T-helper 2 cell (primary cell): ENCODE data around the gene MALRD1.

Experiments used
- DNase-seq, 5 experiments: peaks; one replicate each; pipeline versions ENCODE4 v3.0.0 to v3.0.0-alpha.2; 2012 to 2022

Gene MALRD1

GRCh38 chr10:19111501-19112267 is 63.1 kb downstream of the MALRD1 start:
- DNase-seq = no peak

GRCh38 chr10:19117438-19117837 is 68.8 kb downstream of the MALRD1 start:
- DNase-seq = no peak

DNA sequence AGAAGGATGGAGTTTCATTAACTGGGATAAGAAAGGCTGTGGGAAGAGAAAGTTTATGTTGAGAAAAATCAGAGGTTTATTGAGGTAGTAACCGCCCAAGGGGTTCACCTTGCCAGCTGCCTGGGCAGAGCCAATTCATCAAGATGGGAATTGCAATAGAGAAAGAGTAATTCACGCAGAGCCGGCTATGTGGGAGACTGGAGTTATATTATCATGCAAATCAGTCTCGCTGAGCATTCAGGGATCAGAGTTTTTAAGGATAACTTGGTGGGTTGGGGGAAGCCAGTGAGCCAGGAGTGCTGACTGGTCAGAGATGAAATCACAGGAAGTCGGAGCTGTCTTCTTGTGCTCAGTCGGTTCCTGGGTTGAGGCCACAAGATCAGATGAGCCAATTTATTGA is 70.6 kb downstream of the MALRD1 start:
- DNase-seq = no peak

DNA sequence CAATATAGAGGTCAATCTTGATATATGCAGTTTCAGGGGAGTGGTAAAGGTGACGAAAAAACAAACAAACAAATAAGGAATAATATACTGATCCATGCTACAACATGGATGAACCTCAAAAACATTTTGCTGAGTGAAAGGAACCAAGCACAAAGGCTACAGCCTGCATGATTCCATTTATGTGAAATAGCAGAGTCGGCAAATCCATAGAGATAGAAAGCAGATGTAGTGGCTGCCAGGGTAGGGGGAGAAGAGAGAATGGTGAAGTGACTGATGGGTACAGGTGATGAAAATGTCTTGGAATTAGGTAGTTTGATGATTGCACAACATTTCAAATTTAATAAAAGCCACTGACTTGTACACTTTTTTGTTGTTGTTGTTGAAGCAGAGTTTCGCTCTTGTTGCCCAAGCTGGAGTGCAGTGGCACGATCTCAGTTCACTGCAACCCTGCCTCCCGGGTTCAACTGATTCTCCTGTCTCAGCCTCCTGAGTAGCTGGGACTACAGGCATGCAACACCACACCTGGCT is 71.8 kb downstream of the MALRD1 start:
- no peak for DNase-seq

DNA sequence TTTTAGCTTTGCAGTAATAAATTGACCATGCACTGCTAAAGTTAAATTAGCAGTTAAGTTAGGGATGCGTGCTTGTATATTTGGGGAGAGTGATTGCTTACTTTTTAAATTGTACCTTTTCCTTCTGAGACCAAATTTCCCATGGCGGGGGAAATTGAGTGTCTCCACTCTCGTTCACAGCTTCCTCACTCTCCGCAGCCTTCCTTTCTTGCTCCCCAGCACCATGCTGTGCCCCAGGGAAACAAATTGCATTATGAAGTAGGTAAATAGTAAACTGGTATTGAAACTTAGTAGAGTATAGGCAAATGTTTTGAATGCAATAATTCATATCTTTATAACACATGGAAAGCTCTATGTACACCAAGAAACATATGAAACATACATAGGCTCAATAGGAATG is 85.4 kb downstream of the MALRD1 start:
- no peak for DNase-seq

- DNase-seq = no peak
Measured at GRCh38 chr10:19142967-19143366, 94.4 kb downstream of the MALRD1 start.

DNA sequence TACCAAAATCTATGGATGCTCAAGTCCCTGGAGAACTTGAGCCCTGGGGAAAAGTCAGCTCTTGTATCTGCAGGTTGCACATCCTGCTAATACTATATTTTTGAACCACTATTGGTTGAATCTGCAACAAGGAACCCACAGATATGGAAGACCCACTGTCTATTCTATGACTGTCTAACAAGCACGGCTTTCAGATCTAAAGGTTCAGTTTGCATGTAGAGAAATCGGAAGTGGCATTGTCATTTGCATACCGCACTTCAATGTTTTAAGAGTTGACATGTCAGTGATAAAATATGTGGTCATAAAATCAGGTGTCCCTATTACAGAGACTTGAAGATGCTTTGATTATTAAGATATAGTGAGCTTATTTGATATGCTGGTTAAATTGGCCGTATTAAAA is 95.6 kb downstream of the MALRD1 start:
- DNase-seq = no peak

DNA sequence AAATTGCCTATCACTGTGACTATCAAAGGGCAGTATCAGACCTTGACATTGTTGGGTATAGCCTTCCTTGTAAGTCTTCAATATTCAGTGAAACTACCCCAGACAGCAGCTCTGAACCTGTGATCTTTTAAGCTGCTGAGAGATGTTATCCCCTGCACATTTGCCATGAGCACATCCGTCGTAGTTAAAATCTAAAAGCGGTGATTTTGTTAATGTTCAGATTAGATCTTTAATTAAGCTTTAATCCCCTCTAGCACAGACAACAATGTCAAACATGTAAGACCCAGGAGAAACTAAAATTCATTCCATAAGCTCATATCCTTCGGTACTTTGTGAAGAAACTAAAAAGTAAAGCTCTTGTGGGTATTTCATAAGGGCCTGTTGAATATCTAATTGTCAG is 105.8 kb downstream of the MALRD1 start:
- DNase-seq = no peak

DNA sequence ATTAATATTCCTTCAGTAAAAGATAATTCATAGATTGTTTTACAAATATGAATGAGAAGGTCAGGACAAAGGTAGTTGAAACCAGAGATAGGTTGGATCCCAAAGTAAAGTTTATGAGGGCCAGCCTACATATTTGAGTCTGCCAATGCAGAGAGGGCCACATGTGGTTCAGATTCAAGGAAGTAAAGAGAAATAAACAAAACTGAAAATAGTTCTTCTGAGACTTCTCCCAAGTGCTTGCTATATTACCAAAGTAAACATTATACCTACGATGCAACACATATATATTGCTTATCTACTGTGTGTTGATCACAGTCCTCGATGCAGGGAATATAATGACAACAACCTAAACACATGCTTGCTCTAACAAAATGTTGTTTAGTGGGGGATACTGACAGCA is 109.8 kb downstream of the MALRD1 start:
- DNase-seq = no peak

DNA sequence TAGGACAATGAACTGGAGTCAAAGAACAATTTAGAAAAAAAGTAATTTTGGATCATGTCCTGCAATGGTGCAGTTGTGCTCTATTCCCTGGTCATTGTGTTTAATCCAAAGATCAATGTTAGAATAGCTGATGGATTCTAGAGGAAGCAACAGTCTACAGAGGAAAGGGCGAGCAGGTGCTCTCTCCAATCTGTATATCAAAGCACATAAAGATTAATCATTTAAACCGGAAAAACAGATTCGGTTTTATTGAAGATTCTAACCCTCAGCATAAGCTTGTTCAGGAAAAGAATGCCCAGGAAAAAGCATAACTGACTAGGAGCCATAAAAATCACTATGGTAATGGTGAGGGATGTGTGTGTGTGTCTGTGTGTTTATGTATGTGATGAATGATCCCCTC is 110.3 kb downstream of the MALRD1 start:
- no peak for DNase-seq

DNA sequence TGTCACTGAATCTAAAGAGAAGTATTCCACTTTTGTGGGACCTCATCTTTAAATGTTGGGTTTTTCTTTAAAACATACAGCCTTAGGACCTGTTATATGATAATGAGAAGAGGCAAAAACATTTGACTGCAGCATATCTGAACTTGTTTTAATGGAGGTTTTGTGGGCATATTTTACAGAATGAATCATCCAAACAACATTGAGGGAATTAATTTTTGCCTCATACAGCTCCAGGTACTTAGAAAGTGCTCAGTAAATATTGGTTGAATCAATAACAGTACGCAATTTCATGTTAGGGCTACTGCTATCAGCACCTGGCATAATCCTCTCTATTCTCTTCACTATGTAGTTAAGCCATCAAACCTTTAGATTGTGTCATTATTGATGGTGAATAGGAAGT is 115.9 kb downstream of the MALRD1 start:
- no peak for DNase-seq

DNA sequence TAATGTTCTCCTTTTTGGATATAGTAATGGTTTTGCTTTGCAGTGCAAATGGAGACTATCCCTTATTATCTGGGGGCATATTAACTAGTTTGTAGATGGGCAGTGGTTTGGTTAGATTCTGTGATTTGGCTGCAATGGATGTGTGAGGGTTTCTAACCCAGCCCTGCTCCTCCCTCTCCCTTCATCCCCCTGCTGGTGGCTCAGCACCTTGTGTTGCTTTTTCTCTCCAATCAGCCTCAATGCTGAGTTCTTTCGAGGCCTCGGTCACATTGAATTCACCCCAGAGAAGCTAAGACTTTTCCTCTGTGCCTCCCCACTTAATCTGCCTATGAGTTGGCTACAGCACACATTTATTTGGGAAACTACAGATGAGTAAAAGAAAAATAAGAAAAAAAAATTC is 120.0 kb downstream of the MALRD1 start:
- DNase-seq = no peak

GRCh38 chr10:19169041-19169440 is 120.4 kb downstream of the MALRD1 start:
- DNase-seq = no peak

DNA sequence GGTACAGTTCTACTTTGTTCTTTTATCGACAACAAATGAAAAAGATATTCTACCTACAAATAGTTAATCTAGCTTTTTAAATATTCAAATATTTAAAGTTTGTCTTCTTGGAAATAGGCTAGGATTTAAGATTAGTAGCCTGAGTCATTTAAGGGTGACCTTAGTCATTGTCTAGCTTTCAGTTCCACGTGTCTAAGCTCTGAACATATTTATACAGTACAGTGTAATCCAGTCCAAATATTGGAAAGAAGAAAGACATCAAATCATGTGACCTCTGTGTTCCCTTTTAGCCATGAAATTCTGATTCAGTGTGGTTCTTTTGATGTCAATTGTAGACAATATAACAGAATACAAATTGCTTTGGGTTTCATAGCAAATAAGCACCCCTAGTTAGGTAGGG is 121.1 kb downstream of the MALRD1 start:
- DNase-seq = no peak

DNA sequence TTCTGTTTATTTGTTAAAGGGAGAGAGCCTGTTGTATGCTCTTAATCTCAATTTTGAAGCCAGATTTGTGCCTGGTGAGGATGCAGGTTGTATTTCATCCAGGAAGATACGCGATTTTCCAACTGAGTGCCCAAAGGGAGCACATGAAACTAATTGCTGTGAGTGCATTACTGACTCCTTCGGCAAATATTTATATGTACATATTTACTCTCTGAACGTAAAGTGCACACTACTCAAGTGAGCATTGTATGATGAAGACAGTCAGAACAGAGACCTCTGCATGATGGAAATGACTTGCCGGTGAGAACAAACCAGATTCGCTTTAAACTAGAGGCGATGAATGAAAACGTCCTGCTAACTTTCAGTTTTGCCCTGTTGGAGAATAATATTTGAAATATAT is 130.1 kb downstream of the MALRD1 start:
- no peak for DNase-seq

GRCh38 chr10:19184891-19185290 is 136.3 kb downstream of the MALRD1 start:
- DNase-seq = no peak

DNA sequence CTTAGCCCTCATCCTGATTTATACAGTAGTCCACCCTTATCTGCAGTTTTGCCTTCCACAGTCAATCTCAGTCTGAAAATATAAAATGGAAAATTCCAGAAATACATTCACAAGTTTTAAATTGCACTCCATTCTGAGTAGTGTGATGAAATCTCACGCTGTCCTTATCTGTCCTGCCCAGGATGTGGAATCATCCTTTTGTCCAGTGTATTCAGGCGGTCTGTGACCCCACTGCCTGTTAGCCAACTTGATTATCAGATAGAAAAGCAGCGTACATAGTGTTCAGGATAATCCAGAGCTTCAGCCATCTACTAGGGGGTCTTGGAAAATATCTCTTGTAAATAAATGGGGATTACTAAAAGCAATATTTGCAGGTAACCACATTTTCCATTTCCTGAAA is 146.3 kb downstream of the MALRD1 start:
- DNase-seq = no peak

DNA sequence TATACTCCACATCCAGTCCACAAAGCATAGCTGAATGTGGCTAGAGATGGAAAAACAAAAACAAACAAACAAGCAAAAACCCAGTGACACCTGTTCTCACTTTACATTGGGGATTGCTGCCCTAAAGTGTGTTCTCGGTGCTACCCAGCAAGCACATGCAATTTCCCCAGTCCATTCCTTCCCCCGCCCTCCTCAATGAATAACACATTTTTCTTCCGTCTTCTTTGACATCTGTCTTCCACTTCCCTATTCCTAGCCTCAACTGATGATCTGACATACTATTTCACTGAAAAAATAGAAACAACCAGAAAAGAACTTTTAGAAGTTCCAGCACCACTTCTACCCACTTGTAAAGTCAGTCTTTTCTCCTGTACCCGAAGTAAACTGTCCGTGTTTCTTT is 147.1 kb downstream of the MALRD1 start:
- DNase-seq = no peak

DNA sequence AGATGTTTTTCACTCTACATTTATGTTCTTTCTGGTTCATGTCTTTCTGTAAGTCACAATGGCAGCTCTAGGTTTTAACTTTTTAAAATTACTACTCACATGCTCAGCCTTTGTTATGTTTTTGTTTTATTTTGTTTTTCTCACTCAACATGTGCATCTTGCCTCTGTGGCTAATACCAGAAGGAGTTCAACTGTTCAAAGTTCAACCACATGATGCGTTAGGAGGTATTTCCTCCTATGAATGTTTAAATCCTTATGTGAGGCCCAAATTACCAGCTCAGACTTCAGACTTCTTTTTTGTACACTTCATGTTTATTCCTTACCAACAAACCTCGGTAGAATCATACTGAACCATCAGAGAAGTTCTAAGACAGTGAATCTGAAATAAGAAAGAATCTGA is 151.6 kb downstream of the MALRD1 start:
- DNase-seq = no peak

DNA sequence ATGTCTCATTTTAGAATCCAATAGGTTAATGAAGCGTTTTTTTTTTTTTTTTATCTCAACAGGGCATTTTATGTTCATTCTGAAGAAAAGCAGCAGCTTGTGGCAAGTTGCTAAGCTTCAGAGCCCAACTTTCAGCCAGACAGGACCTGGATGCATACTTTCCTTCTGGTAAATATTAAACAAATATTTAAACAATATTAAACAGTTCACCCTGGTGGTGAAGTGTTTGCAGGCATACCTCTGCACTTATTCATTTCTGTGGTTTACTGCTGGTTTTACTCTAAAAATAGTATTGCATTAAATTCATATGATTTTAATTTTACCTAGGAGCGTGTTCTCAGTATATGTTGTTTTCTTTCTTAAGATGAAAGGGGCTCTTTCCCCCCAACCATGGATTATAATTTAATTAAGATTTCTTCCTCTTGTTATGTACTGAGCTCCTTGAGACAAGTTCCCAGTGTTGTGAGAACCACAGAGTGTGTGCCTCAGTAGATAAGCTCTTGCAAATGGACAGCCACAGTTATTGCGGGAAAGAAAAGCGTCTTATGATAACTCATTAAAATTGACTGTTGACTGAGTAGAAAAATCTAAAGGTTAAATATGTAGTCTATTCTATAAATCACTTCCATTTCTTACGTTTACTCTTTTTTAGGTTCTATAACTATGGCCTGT is 155.8 kb downstream of the MALRD1 start:
- DNase-seq = no peak

- no peak for DNase-seq
Measured at GRCh38 chr10:19209319-19209718, 160.7 kb downstream of the MALRD1 start.

GRCh38 chr10:19212590-19212989 is 164.0 kb downstream of the MALRD1 start:
- DNase-seq = no peak

DNA sequence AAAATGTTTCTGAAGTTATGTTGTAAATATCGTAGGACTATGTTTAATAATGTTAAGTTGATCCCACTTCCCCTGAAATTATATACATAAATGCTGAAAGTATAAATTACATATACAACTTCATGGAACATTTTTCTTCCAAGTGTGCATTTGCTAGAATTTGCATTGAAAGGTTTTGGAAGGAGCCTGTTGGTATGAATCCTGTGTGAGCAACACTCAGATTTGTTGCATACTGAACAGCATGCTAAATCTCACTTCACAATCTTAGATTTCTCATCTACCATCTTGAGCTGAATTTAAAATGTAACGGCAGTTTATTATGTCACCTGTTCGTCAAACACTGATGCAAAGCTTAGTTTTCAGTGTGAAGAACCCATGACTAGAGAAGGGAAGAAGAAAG is 172.6 kb downstream of the MALRD1 start:
- DNase-seq = no peak

GRCh38 chr10:19226025-19226424 is 177.4 kb downstream of the MALRD1 start:
- DNase-seq = no peak
